Stimulated activated memory B cell treated with anti-CD40 and anti-IgM and Interleukin-4, amounts not matched to agents 10 μg/mL and 1 μg/mL and 100 μg/mL, for 72 hours (primary cell): ENCODE results near the gene STXBP6.
A peak's percentile ranks its signal among the peaks of the same experiment; 100 is the strongest.

Source experiments
- ATAC-seq: fragments of 150-1000 bp; cut with Tn5 transposase; 2 replicates; pipeline ENCODE4 v1.10.0; 2021
- H3K27ac Mint-ChIP-seq: one replicate; pipeline ENCODE4 v1.8.0; 2022; ENCODE audit warnings: mild to moderate bottlenecking, mixed read lengths
- H3K27me3 Mint-ChIP-seq: one replicate; pipeline ENCODE4 v1.8.0; 2022; ENCODE audit warnings: mixed read lengths
- H3K36me3 Mint-ChIP-seq: one replicate; pipeline ENCODE4 v1.8.0; 2022; ENCODE audit warnings: mixed read lengths
- H3K4me1 Mint-ChIP-seq: one replicate; pipeline ENCODE4 v1.8.0; 2022; ENCODE audit warnings: mixed read lengths
- H3K4me3 Mint-ChIP-seq: one replicate; pipeline ENCODE4 v1.8.0; 2022; ENCODE audit warnings: mild to moderate bottlenecking, moderate library complexity, mixed read lengths
- H3K9me3 Mint-ChIP-seq: one replicate; pipeline ENCODE4 v1.8.0; 2022; ENCODE audit warnings: mixed read lengths

STXBP6 gene

DNA sequence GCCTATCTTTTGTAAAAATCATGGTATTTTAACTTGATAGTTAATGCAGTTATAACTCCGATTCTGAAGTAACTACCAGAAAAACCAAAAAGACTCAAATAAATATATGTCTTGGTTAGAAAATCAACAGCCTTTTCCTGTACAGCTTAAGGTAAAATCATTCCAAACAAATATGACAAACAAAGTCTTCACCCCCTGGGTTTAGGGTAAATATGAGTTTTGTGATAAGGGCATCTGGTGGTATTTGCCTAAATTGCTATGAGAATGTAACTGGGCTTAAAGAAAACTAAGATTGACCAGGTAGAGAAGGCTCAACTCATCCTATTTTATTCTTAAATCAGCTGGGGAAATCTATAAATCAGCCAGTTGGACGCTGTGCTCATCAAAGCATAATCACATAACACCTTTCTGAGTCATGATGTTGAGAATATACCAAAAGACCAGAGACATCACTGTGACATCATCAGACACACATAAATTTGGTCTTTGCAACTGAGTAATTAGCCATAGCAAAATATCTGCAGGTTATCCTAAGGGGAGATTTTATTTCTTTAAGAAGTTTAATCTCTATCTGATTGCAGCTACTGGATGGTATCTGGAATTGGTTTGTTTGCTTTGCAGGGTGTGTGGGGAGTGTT is 133.9 kb downstream of the STXBP6 start:
- Mint-ChIP-seq H3K36me3 (no peaks in the 10 kb centered on the region), H3K4me3 (no peak overlapping the region), H3K9me3 (no peaks in the 10 kb centered on the region), H3K4me1 (no peaks in the 10 kb centered on the region), H3K27me3 (peaks cover 9% of the 10 kb centered on the region), H3K27ac (no peak overlapping the region)
- ATAC-seq = no peak

DNA sequence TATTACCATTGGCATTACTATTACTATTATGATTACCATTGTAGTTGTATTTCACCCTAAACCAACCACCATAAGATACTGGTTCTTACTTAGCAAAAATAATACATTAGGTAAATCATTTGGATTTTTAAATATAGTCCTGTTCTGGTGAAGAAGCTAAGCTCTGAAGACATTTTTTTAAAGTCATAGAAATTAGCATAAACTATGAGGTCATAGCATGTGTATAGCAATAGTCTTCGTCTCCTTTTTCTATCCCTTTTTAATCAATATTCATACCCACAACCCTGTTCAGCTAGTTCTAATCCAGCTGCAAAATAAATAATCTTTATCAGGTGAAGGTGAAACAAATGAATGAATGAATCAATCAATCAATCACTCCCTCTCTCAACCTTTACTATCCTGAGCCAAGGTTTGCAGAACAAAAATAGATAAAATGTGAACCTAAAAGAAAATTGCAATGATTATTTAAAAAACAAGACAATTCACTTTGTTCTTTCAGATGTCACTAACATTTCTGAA is 134.5 kb downstream of the STXBP6 start:
- no peak for ATAC-seq
- Mint-ChIP-seq H3K9me3 (no peaks in the 10 kb centered on the region), H3K27me3 (peaks cover 9% of the 10 kb centered on the region), H3K36me3 (no peaks in the 10 kb centered on the region), H3K4me3 (no peak overlapping the region), H3K27ac (no peak overlapping the region), H3K4me1 (no peaks in the 10 kb centered on the region)

GRCh38 chr14:24913746-24914145 is 136.2 kb downstream of the STXBP6 start:
- Mint-ChIP-seq H3K9me3 (no peaks in the 10 kb centered on the region), H3K27me3 (peaks cover 9% of the 10 kb centered on the region), H3K4me1 (no peaks in the 10 kb centered on the region), H3K4me3 (no peak overlapping the region), H3K27ac (no peak overlapping the region), H3K36me3 (no peaks in the 10 kb centered on the region)
- ATAC-seq = no peak

GRCh38 chr14:24913021-24913420 is 136.9 kb downstream of the STXBP6 start:
- Mint-ChIP-seq H3K27ac (no peak overlapping the region), H3K36me3 (no peaks in the 10 kb centered on the region), H3K27me3 (peaks cover 9% of the 10 kb centered on the region), H3K9me3 (no peaks in the 10 kb centered on the region), H3K4me1 (no peaks in the 10 kb centered on the region), H3K4me3 (no peak overlapping the region)
- ATAC-seq = no peak

DNA sequence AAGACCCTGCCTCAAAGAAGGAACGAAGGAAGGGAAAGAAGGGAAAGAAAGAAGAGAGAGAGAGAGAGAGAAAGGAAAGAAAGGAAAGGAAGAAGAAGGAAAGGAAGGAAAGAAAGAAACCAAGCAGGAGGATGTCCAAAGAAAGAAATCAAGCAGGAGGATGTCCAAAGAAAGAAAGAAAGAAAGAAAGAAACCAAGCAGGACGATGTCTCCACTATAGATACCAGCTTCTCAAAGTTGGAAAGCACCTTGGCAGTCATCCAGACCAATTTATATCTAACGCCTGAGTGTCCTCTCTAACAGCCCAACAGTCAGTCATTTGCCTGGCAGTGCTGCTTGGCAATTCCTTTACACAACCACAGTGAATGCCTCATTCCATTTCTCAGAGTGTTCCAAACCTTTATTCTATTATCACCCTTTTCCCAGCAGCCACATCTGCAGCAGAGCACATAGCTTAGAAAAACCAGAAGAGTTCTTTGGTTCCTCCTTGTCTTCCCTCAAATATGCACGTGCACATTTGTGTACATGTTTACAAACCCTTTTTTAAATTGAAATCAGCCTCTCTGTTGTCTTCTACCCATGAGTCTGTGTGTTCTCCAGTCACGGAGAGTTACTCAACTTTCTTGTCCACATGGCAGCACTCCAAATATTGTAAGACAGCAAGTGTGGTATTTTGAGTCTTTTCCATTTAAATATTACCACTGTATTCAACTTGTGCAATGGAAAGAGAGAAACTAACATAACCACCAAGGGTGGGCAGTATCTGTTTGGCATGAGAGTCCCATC is 138.4 kb downstream of the STXBP6 start:
- no peak overlapping the region for H3K27ac Mint-ChIP-seq
- ATAC-seq = no peak
- H3K9me3 Mint-ChIP-seq = no peaks in the 10 kb centered on the region
- H3K27me3 Mint-ChIP-seq = peaks cover 9% of the 10 kb centered on the region
- no peaks in the 10 kb centered on the region for H3K4me1 Mint-ChIP-seq
- H3K36me3 Mint-ChIP-seq = no peaks in the 10 kb centered on the region
- H3K4me3 Mint-ChIP-seq = no peak overlapping the region

GRCh38 chr14:24910408-24910986 is 139.4 kb downstream of the STXBP6 start:
- H3K27ac Mint-ChIP-seq = no peak overlapping the region
- H3K27me3 Mint-ChIP-seq = peaks cover 9% of the 10 kb centered on the region
- no peaks in the 10 kb centered on the region for H3K9me3 Mint-ChIP-seq
- no peaks in the 10 kb centered on the region for H3K36me3 Mint-ChIP-seq
- H3K4me3 Mint-ChIP-seq = no peak overlapping the region
- no peak for ATAC-seq
- H3K4me1 Mint-ChIP-seq = no peaks in the 10 kb centered on the region

- Mint-ChIP-seq H3K4me1 (no peaks in the 10 kb centered on the region), H3K9me3 (no peaks in the 10 kb centered on the region), H3K36me3 (no peaks in the 10 kb centered on the region), H3K4me3 (no peak overlapping the region), H3K27ac (no peak overlapping the region), H3K27me3 (peaks cover 7% of the 10 kb centered on the region)
- ATAC-seq = peak; percentile 45
These were observed 140.2 kb downstream of the STXBP6 start for GRCh38 chr14:24909523-24910302.

DNA sequence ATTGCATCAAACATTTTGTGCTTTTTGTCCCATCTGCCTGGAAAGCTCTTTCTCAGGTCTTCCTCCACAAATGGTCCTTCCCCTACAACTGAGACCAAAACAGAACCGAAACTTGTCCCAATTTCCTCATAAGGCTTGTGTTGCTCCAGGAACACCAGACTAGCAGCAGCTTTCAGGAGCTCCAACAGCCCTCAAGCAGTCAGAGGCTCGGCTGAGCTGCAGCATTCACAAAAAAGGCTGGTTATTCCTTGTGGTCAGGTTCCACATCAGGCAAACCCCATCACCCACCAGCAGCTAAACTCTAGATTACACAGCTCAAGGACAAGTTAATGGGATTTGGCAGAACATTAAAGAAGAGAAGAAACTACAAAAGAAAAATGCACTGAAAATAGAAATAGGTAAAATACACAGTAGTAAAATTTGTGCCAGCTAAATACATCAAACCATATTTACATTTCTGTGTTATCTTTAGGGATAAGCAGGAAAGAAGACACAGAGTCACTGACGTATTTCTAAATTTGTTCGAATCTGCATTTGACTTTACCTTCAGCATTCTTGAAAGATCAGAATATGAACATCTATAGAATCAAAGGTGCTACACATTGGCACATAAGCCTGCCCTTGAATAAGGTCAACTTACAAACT is 141.2 kb downstream of the STXBP6 start:
- H3K4me1 Mint-ChIP-seq = no peaks in the 10 kb centered on the region
- no peaks in the 10 kb centered on the region for H3K9me3 Mint-ChIP-seq
- no peak overlapping the region for H3K4me3 Mint-ChIP-seq
- H3K27me3 Mint-ChIP-seq = no peaks in the 10 kb centered on the region
- H3K27ac Mint-ChIP-seq = no peak overlapping the region
- H3K36me3 Mint-ChIP-seq = no peaks in the 10 kb centered on the region
- no peak for ATAC-seq

- H3K9me3 Mint-ChIP-seq = no peaks in the 10 kb centered on the region
These were observed 145.4 kb downstream of the STXBP6 start for GRCh38 chr14:24904533-24904932.

DNA sequence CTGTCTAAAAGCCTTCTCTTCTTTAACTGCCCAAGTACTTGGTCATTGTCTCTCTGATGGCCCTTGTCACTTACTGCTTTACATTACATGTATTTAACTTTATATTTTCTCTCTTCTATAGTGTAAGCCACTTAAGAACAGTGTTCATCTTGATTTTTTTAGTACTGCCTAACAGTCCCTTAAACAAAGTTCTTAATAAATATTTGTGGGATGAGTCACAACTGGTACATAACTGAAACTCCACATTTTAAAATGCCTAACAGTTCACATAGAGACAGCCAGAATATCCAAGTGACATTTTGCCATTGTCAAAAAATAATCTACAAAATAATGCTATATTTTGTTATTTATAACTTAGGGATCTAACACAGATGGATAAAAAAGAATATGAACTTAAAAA is 146.6 kb downstream of the STXBP6 start:
- H3K9me3 Mint-ChIP-seq = no peaks in the 10 kb centered on the region
- H3K27ac Mint-ChIP-seq = no peak overlapping the region
- no peaks in the 10 kb centered on the region for H3K4me1 Mint-ChIP-seq
- H3K27me3 Mint-ChIP-seq = no peaks in the 10 kb centered on the region
- no peak overlapping the region for H3K4me3 Mint-ChIP-seq
- ATAC-seq = no peak
- no peaks in the 10 kb centered on the region for H3K36me3 Mint-ChIP-seq

More at GRCh38 chr14:24904533-24904932, 145.4 kb downstream of the STXBP6 start:
- Mint-ChIP-seq H3K27ac (no peak overlapping the region), H3K4me1 (no peaks in the 10 kb centered on the region), H3K4me3 (no peak overlapping the region), H3K27me3 (no peaks in the 10 kb centered on the region), H3K36me3 (no peaks in the 10 kb centered on the region)
- no peak for ATAC-seq

DNA sequence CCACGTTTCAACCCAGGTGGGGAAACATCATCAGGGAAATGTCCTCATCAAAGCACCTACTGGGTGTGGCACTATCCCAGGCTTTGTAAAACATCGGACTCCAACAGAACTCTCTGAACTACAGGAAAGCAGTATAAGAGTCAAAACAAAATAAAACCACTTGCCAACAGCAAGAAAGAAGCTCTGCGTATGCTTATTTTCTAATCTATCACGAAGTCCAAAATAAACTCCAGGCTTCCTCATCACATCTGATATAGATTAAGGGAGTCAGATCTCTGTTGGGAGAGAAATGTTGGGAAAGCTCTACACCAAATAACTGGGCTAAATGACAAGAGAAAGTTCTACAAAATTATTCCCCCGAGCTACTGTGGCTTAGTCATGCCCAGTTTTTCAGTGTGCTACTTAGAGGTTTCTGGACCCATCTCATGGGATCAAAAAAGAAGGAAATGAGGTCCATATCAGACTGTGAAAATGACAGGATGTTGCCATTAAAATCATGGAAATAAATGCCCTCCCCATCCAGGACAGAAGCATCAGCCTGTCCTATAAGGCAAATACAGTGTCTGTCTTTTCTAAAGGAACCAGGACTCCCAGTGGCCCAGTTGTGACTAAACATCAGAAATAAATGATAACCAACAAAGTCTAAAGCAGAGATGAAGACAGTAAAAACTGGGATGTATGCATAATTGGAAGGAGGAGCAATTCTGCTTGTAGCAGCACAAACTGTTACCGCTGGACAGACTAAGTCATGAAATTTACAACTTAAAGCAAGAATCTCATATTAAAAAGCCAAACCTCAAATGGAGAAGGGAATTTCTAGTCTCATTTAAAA is 149.5 kb downstream of the STXBP6 start:
- no peaks in the 10 kb centered on the region for H3K4me1 Mint-ChIP-seq
- no peak overlapping the region for H3K4me3 Mint-ChIP-seq
- peaks cover 9% of the 10 kb centered on the region for H3K27me3 Mint-ChIP-seq
- H3K27ac Mint-ChIP-seq = no peak overlapping the region
- H3K36me3 Mint-ChIP-seq = no peaks in the 10 kb centered on the region
- no peaks in the 10 kb centered on the region for H3K9me3 Mint-ChIP-seq
- ATAC-seq = no peak

DNA sequence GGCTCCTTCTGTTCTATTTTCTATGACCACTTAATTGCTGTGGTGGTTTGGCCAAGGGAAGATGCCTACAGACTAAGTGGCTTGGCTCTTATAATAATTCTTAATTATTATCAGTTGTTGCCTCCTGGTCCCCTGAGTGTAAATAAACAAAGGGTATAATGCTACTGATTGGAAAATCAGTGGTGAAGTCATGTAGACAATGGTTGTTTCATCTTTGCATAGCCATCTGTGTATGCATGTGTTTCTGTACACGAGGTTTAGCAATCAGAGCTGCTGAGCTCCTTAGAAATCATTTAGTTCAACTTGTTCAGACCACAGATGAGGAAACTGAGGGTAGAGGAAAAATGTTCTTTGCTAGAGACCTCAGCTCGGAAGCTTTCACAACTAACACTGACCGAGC is 152.2 kb downstream of the STXBP6 start:
- H3K27ac Mint-ChIP-seq = no peak overlapping the region
- H3K4me3 Mint-ChIP-seq = no peak overlapping the region
- peaks cover 9% of the 10 kb centered on the region for H3K27me3 Mint-ChIP-seq
- H3K36me3 Mint-ChIP-seq = no peaks in the 10 kb centered on the region
- ATAC-seq = no peak
- H3K9me3 Mint-ChIP-seq = no peaks in the 10 kb centered on the region
- no peaks in the 10 kb centered on the region for H3K4me1 Mint-ChIP-seq

DNA sequence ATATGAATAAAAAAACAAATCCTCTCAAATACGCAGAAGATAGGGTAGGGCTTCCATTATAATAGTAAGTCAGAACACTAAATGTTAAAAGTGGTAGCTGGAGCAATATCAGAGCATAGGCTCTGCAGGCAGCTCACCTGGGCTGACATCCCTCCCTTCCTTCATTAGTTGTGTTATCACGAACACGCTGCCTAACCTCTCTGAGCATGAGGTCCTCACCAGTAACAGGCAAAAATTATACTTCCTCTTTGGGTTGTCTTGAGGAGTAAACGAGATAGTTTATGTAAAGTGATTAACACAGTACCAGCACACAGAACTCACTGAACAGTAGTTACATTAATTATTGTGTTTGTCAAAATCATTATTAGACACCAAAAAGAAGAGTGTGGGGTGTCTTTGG is 154.3 kb downstream of the STXBP6 start:
- Mint-ChIP-seq H3K36me3 (no peaks in the 10 kb centered on the region), H3K4me3 (no peak overlapping the region), H3K27me3 (peaks cover 9% of the 10 kb centered on the region), H3K27ac (no peak overlapping the region), H3K9me3 (peaks cover 4% of the 10 kb centered on the region), H3K4me1 (no peaks in the 10 kb centered on the region)
- no peak for ATAC-seq

- Mint-ChIP-seq H3K27ac (no peak overlapping the region), H3K4me3 (no peak overlapping the region), H3K36me3 (no peaks in the 10 kb centered on the region), H3K9me3 (peaks cover 4% of the 10 kb centered on the region), H3K27me3 (peaks cover 9% of the 10 kb centered on the region), H3K4me1 (no peaks in the 10 kb centered on the region)
- ATAC-seq = no peak
These were observed 154.7 kb downstream of the STXBP6 start for GRCh38 chr14:24895243-24895583.
